ENCODE data around the gene AK1. TPM values are rescaled to one million over a fixed set of nuclear protein-coding genes. Genes with fewer than 3 reads are reported as not detected.

Gene AK1
- total and polyA plus RNA-seq, 9 of the 15 experiments (the other 6 are each of a cell fraction or from before 2014, with no cell fraction given) = 10.1 to 71.8 (median 39.0) TPM

- H4K20me1 ChIP-seq (replicated peaks; ENCODE audit: control insufficient read depth, insufficient read depth, low read length) = no peaks in the 10 kb centered on the region
- no peaks in the 10 kb centered on the region for H3K9me1 ChIP-seq (ENCODE audit: control insufficient read depth, insufficient read depth, low read length)
- peaks cover 20% of the 10 kb centered on the region; the same call in 2 of the 3 replicates for H3K36me3 ChIP-seq (ENCODE audit: control insufficient read depth, insufficient read depth, low read length)
- no peak overlapping the region for H3K4me3 ChIP-seq
- H3K79me2 ChIP-seq (ENCODE audit: control insufficient read depth, insufficient read depth, low read length) = no peaks in the 10 kb centered on the region
- intact Hi-C loops (cut with micrococcal nuclease) (loop anchor here (5.0 kb wide), 1 partner anchor 51 kb away; the partner anchor contains the start of gene ST6GALNAC4), in situ Hi-C loops (cut with MboI) (no loop called here)
- H3K4me1 ChIP-seq (replicated peaks in 1 of 2; ENCODE audit: control insufficient read depth in 2 of 2, insufficient read depth in 2 of 2, low read length in 2 of 2) = peaks cover 37 to 69% of the 10 kb centered on the region in 2 experiments
- FAIRE-seq (no peak), DNase-seq (ENCODE audit: extremely low read depth in 1 of 4, low spot score in 3 of 4) (no peak), ATAC-seq (no peak)
- H2AFZ ChIP-seq (ENCODE audit: low read depth, low read length) = no peak overlapping the region
- H3K9ac ChIP-seq (ENCODE audit: insufficient read depth in 1 of 2, low read depth in 2 of 2, low read length in 2 of 2) = peak overlapping the region in 1 of 2 experiments; percentile 65; a peak in 1 of 4 replicates
- H3K4me2 ChIP-seq (ENCODE audit: insufficient read depth, low read length) = no peak overlapping the region
- ChIA-PET POLR2A (interaction anchor here (2.3 kb wide), 1 partner anchor 74 kb away, joined by 6 read pairs; no protein-coding TSS in a partner anchor), CTCF (ENCODE audit: low intra/inter-chr PET ratio) (no interaction called here)
- no peaks in the 10 kb centered on the region for H3K9me3 ChIP-seq (replicated peaks; ENCODE audit: control insufficient read depth, insufficient read depth, low read depth, low read length)
- BruUV-seq (replicated peaks) = no TSS peak
- WGBS (ENCODE audit: insufficient coverage, low coverage, missing lambda C conversion rate) = 90% methylated on average over 13 of the region's 13 CpGs
- H3K27ac ChIP-seq (ENCODE audit: extremely low read depth, low read depth, low read length) = no peak overlapping the region
- H3K27me3 ChIP-seq (ENCODE audit: control insufficient read depth in 2 of 2, insufficient read depth in 2 of 2, low read length in 2 of 2) = no peaks in the 10 kb centered on the region
- no peak for TF ChIP-seq GABPB1 (CRISPR knock-in tag; IDR thresholded peaks at IDR 0.05)
- no peak for TF ChIP-seq MTF1 (CRISPR knock-in tag; IDR thresholded peaks at IDR 0.05; ENCODE audit: borderline replicate concordance)
- TF ChIP-seq NEUROD1 (IDR thresholded peaks at IDR 0.05; ENCODE audit: borderline replicate concordance, low read depth, low read length, partially characterized antibody) = no peak
- TF ChIP-seq EP400 (IDR thresholded peaks at IDR 0.05) = no peak
- no peak for TF ChIP-seq ARID2 (IDR thresholded peaks at IDR 0.05)
- TF ChIP-seq NR2C2 (CRISPR knock-in tag; IDR thresholded peaks at IDR 0.05) = no peak
- no peak for TF ChIP-seq NR2C2 (tag; IDR thresholded peaks at IDR 0.05)
- no peak for TF ChIP-seq SRSF3 (IDR thresholded peaks at IDR 0.05; ENCODE audit: insufficient read depth, low read length)
- TF ChIP-seq GABPB2 (CRISPR knock-in tag; conservative IDR thresholded peaks at IDR 0.05) = no peak
- TF ChIP-seq KDM1A (IDR thresholded peaks at IDR 0.05) = no peak
- no peak for TF ChIP-seq ZNF277 (CRISPR knock-in tag; IDR thresholded peaks at IDR 0.05; ENCODE audit: borderline replicate concordance)
- TF ChIP-seq GATA2 (CRISPR knock-in tag; IDR thresholded peaks at IDR 0.05) = no peak
- no peak for TF ChIP-seq GTF3C2 (IDR thresholded peaks at IDR 0.05; ENCODE audit: borderline replicate concordance, extremely low read depth, insufficient read length)
- TF ChIP-seq MYBL2 (IDR thresholded peaks at IDR 0.05; ENCODE audit: low read depth) = no peak
- no peak for TF ChIP-seq MYBL2 (CRISPR knock-in tag; IDR thresholded peaks at IDR 0.05; ENCODE audit: borderline replicate concordance)
- no peak for TF ChIP-seq ELF1 (tag; IDR thresholded peaks at IDR 0.05)
- no peak for TF ChIP-seq RBBP5 (IDR thresholded peaks at IDR 0.05; ENCODE audit: borderline replicate concordance, insufficient read depth, low read length, poor library complexity, severe bottlenecking)
- no peak for TF ChIP-seq ZNF282 (CRISPR knock-in tag; IDR thresholded peaks at IDR 0.05)
- no peak for TF ChIP-seq FOXJ3 (CRISPR knock-in tag; IDR thresholded peaks at IDR 0.05)
- no peak for TF ChIP-seq TEAD4 (IDR thresholded peaks at IDR 0.05; ENCODE audit: low read length)
- no peak for TF ChIP-seq TEAD4 (CRISPR knock-in tag; IDR thresholded peaks at IDR 0.05; ENCODE audit: borderline replicate concordance)
Observed at GRCh38 chr9:127866535-127866934, 10.9 kb downstream of the AK1 start.
